Parathyroid adenoma (tissue), 2 donors: ENCODE results near the gene SLC6A13.
"Not testable (repeated sequence)": the region's sequence is repeated elsewhere in the genome, so short reads cannot be mapped to it uniquely, and the experiment has no call there.

Experiments
- H2AFZ ChIP-seq: fragments of 300-600 bp; sonication (generic); one replicate; pipeline ENCODE4 v1.7.0; 2017; ENCODE audit warnings: antibody characterized with exemption, mild to moderate bottlenecking
- H3K27ac ChIP-seq: fragments of 300-600 bp; sonication (generic); one replicate; pipeline ENCODE4 v1.7.0; 2017
- H3K27me3 ChIP-seq: fragments of 300-600 bp; sonication (generic); one replicate; pipeline ENCODE4 v1.7.0; 2017; ENCODE audit warnings: low read length; ENCODE audit not compliant: control insufficient read depth, insufficient read depth
- H3K36me3 ChIP-seq: fragments of 300-600 bp; sonication (generic); one replicate; pipeline ENCODE4 v1.7.0; 2017; ENCODE audit warnings: low read length; ENCODE audit not compliant: control insufficient read depth, insufficient read depth
- H3K4me1 ChIP-seq: fragments of 300-600 bp; sonication (generic); one replicate; pipeline ENCODE4 v1.7.0; 2017; ENCODE audit warnings: control low read depth
- H3K4me2 ChIP-seq: fragments of 300-600 bp; sonication (generic); one replicate; pipeline ENCODE4 v1.7.0; 2017; ENCODE audit warnings: low read length
- H3K4me3 ChIP-seq: fragments of 300-600 bp; sonication (generic); one replicate; pipeline ENCODE4 v1.7.0; 2017; ENCODE audit warnings: low read depth, low read length
- H3K79me2 ChIP-seq: fragments of 300-600 bp; sonication (generic); one replicate; pipeline ENCODE4 v1.7.0; 2017; ENCODE audit warnings: control low read depth
- H3K9ac ChIP-seq: fragments of 300-600 bp; sonication (generic); one replicate; pipeline ENCODE4 v1.7.0; 2017; ENCODE audit warnings: mild to moderate bottlenecking
- H3K9me3 ChIP-seq: fragments of 300-600 bp; sonication (generic); one replicate; pipeline ENCODE4 v1.7.0; 2017; ENCODE audit warnings: low read length; ENCODE audit not compliant: control insufficient read depth
- TF ChIP-seq, protein P1 (sequence below): fragments of 300-600 bp; sonication (generic); IDR thresholded peaks from one replicate; pipeline ENCODE4 v1.7.0; 2017; ENCODE audit warnings: antibody characterized with exemption, mild to moderate bottlenecking
- donor health status: primary hyperparathyroidism.

The SLC6A13 gene

DNA sequence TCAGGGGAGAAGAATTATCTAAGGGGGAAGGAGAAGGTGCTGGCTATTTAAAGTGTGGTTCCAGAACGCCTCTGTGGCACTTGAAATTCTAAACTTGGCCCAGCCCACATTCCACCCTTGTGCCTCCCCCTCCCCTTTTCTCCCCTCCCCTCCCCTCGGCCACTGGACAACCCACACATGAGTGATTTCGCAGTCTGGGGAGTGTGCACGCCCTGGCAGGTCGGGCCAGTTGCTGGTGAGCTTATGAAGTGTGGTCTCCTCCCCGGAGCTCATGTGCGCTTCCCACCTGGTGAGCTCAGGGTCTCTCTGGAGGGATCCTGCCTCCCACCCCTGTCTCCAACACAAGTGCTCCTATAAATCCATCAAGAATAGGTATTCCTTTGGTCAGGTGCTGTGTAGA is at the start of gene SLC6A13:
Gene SLC6A13, minus strand, starts transcription at position 20 of the 400 bp plus-strand sequence. CDS start 2,784 bp downstream, outside the sequence.
- no peak within 1 kb of the TSS for H2AFZ ChIP-seq
- H3K9ac ChIP-seq, result no peak within 1 kb of the TSS
- no peaks in the 10 kb centered on the region for H3K9me3 ChIP-seq
- no peak within 1 kb of the TSS for H3K27ac ChIP-seq
- H3K27me3 ChIP-seq, result no peaks in the 10 kb centered on the region
- TF ChIP-seq, protein P1, sequence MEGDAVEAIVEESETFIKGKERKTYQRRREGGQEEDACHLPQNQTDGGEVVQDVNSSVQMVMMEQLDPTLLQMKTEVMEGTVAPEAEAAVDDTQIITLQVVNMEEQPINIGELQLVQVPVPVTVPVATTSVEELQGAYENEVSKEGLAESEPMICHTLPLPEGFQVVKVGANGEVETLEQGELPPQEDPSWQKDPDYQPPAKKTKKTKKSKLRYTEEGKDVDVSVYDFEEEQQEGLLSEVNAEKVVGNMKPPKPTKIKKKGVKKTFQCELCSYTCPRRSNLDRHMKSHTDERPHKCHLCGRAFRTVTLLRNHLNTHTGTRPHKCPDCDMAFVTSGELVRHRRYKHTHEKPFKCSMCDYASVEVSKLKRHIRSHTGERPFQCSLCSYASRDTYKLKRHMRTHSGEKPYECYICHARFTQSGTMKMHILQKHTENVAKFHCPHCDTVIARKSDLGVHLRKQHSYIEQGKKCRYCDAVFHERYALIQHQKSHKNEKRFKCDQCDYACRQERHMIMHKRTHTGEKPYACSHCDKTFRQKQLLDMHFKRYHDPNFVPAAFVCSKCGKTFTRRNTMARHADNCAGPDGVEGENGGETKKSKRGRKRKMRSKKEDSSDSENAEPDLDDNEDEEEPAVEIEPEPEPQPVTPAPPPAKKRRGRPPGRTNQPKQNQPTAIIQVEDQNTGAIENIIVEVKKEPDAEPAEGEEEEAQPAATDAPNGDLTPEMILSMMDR, result no peak
- no peak within 1 kb of the TSS for H3K4me3 ChIP-seq
- no peak within 1 kb of the TSS for H3K4me2 ChIP-seq
- H3K4me1 ChIP-seq, result peaks cover 7% of the 10 kb centered on the region
- no peaks in the 10 kb centered on the region for H3K79me2 ChIP-seq
- H3K36me3 ChIP-seq, result no peaks in the 10 kb centered on the region

DNA sequence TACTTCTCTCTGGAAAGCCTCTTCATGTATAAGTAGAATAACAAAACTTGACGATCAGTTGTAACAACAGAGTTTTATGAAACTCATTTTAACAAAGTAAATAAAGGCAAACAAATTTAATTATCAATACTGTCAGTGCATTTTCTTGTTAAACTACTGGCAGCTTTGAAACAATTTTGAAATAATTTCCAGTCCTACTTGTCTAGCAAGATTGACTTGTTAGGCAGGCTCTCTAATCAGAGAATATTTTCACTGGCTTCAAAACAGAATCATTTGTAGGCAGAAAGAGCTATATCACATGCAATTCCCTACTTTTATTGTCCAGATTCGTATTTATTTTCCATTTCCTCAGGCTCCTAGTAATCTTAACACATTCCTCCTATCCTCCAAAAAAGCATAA is 45.9 kb upstream of the SLC6A13 start:
- Histone ChIP-seq H3K4me1 (no peaks in the 10 kb centered on the region), H3K27ac (no peak overlapping the region), H3K4me2 (no peak overlapping the region), H3K4me3 (no peak overlapping the region), H3K79me2 (peaks cover 4% of the 10 kb centered on the region), H3K36me3 (no peaks in the 10 kb centered on the region), H2AFZ (no peak overlapping the region), H3K27me3 (no peaks in the 10 kb centered on the region), H3K9ac (no peak overlapping the region), H3K9me3 (no peaks in the 10 kb centered on the region)
- TF ChIP-seq, protein P1, result no peak

DNA sequence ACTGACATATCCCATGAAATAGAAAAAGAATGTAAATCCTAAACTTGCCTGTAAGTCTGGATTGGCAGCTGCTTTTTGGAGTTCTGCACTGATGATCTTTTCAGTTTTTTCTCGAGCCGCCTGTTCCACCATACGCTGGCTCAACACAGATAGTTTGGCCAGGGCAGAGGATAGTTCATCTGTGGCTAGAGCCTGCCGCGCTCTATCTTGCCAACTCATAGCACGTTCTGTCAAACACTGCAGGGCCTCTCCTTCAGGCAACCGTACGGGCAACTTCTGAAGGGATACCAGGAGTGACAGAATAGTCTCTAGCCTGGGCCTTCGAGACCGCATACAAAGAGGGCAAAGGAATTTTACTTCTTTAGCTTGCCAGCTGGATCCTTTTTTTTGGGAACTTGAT is 44.8 kb upstream of the SLC6A13 start:
- Histone ChIP-seq H3K9ac (no peak overlapping the region), H3K4me3 (no peak overlapping the region), H3K79me2 (peaks cover 14% of the 10 kb centered on the region), H3K4me1 (no peaks in the 10 kb centered on the region), H3K36me3 (no peaks in the 10 kb centered on the region), H3K4me2 (no peak overlapping the region), H2AFZ (no peak overlapping the region), H3K9me3 (no peaks in the 10 kb centered on the region), H3K27me3 (no peaks in the 10 kb centered on the region), H3K27ac (no peak overlapping the region)
- TF ChIP-seq, protein P1, result no peak

DNA sequence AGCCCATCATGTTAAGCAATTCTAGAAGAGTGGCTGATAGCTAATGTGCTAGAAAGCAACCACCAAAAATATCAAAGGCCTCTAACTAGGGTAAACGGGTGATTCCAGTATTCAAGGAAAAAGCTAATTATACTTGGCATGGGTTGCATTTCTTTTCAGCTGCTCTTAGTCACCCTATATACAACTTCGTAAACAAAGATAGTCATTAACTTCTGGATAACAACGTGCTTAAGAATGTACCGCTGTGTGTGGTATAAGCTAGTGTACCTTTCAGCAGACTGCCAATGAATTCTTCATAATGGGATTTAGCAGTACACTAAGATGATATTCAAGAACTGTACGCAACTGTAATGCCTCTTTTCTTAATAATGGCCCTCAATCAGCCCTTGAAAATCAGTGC is 42.2 kb upstream of the SLC6A13 start:
- Histone ChIP-seq H3K27ac (no peak overlapping the region), H3K27me3 (no peaks in the 10 kb centered on the region), H3K79me2 (peaks cover 28% of the 10 kb centered on the region), H3K36me3 (no peaks in the 10 kb centered on the region), H2AFZ (no peak overlapping the region), H3K9me3 (no peaks in the 10 kb centered on the region), H3K4me3 (no peak overlapping the region), H3K4me1 (no peaks in the 10 kb centered on the region), H3K9ac (no peak overlapping the region), H3K4me2 (no peak overlapping the region)
- TF ChIP-seq, protein P1, result no peak

DNA sequence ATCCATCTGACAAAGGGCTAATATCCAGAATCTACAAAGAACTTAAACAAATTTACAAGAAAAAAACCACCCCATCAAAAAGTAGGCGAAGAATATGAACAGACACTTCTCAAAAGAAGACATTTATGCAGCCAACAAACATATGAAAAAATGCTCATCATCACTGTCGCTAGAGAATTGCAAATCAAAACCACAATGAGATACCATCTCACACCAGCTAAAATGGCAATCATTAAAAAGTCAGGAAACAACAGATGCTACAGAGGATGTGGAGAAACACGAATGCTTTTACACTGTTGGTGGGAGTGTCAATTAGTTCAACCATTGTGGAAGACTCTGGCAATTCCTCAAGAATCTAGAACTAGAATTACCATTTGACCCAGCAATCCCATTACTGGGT is 40.1 kb upstream of the SLC6A13 start:
- not testable (repeated sequence) for H3K4me1 ChIP-seq, H2AFZ ChIP-seq, H3K4me2 ChIP-seq, H3K9ac ChIP-seq, H3K4me3 ChIP-seq, H3K36me3 ChIP-seq, H3K27ac ChIP-seq, H3K9me3 ChIP-seq, H3K27me3 ChIP-seq
- peaks cover 35% of the 10 kb centered on the region for H3K79me2 ChIP-seq

DNA sequence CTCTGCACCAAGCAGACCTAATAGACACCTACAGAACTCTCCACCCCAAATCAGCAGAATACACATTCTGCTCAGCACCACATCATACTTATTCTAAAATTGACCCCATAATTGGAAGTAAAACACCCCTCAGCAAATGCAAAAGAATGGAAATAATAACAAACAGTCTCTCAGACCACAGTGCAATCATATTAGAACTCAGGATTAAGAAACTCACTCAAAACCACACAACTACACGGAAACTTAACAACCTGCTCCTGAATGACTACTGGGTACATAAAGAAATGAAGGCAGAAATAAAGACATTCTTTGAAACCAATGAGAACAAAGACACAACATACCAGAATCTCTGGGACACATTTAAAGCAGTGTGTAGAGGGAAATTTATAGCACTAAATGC is 37.5 kb upstream of the SLC6A13 start:
- not testable (repeated sequence) for H3K36me3 ChIP-seq, H3K27me3 ChIP-seq, H3K9me3 ChIP-seq, H3K4me2 ChIP-seq, H2AFZ ChIP-seq, H3K27ac ChIP-seq, H3K9ac ChIP-seq, H3K4me3 ChIP-seq, H3K4me1 ChIP-seq
- H3K79me2 ChIP-seq, result peaks cover 35% of the 10 kb centered on the region

- not testable (repeated sequence) for H3K27ac ChIP-seq, H2AFZ ChIP-seq, H3K4me1 ChIP-seq, H3K9ac ChIP-seq, H3K4me2 ChIP-seq, H3K4me3 ChIP-seq, H3K36me3 ChIP-seq, H3K27me3 ChIP-seq, H3K9me3 ChIP-seq
- peaks cover 35% of the 10 kb centered on the region for H3K79me2 ChIP-seq
Observed at GRCh38 chr12:299511-299910, 36.9 kb upstream of the SLC6A13 start.

DNA sequence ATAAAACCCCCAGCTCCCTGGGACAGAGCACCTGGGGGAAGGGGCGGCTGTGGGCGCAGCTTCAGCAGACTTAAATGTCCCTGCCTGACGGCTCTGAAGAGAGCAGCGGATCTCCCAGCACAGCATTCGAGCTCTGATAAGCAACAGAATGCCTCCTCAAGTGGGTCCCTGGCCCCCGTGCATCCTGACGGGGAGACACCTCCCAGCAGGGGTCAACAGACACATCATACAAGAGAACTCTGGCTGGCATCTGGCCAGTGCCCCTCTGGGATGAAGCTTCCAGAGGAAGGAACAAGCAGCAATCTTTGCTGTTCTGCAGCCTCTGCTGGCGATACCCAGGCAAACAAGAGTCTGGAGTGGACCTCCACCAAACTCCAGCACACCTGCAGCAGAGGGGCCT is 35.4 kb upstream of the SLC6A13 start:
- not testable (repeated sequence) for H3K4me1 ChIP-seq, H3K4me3 ChIP-seq, H3K9me3 ChIP-seq, H3K4me2 ChIP-seq, H3K27me3 ChIP-seq, H3K27ac ChIP-seq, H2AFZ ChIP-seq, H3K36me3 ChIP-seq, H3K9ac ChIP-seq
- H3K79me2 ChIP-seq, result peaks cover 27% of the 10 kb centered on the region
